Hepatocyte (in vitro differentiated cells): Measurements from ENCODE around the gene SORCS2. TPM values are rescaled to one million over a fixed set of nuclear protein-coding genes. Genes with fewer than 3 reads are reported as not detected.

Experiments used
- DNase-seq: peaks from one replicate; pipeline ENCODE4 v3.0.0-alpha.2; 2016; ENCODE audit warnings: low spot score
- H2AFZ ChIP-seq: fragments of 200-600 bp; sonication (generic); 2 replicates; pipeline ENCODE4 v1.6.0; 2016; ENCODE audit warnings: antibody characterized with exemption, mild to moderate bottlenecking
- H3K27ac ChIP-seq: fragments of 200-600 bp; sonication (generic); 2 replicates; pipeline ENCODE4 v1.5.1; 2016; ENCODE audit warnings: mild to moderate bottlenecking
- H3K27me3 ChIP-seq: fragments of 200-600 bp; sonication (generic); 2 replicates; pipeline ENCODE4 v1.6.1; 2016
- H3K36me3 ChIP-seq: fragments of 200-600 bp; sonication (generic); replicated peaks from 2 replicates; pipeline ENCODE4 v1.5.1; 2016; ENCODE audit warnings: low read depth; ENCODE audit not compliant: insufficient read depth
- H3K4me1 ChIP-seq: fragments of 200-600 bp; sonication (generic); 2 replicates; pipeline ENCODE4 v1.5.1; 2016; ENCODE audit warnings: mild to moderate bottlenecking, moderate library complexity; ENCODE audit not compliant: insufficient read depth
- H3K4me2 ChIP-seq: fragments of 200-600 bp; sonication (generic); 2 replicates; pipeline ENCODE4 v1.6.0; 2016
- H3K4me3 ChIP-seq: fragments of 200-600 bp; sonication (generic); 2 replicates; pipeline ENCODE4 v1.5.1; 2016; ENCODE audit warnings: mild to moderate bottlenecking
- H3K79me2 ChIP-seq: fragments of 200-600 bp; sonication (generic); 2 replicates; pipeline ENCODE4 v1.6.0; 2017; ENCODE audit warnings: mild to moderate bottlenecking
- H3K9me2 ChIP-seq: fragments of 200-600 bp; sonication (generic); replicated peaks from 2 replicates; pipeline ENCODE4 v1.6.0; 2017; ENCODE audit warnings: mild to moderate bottlenecking; ENCODE audit not compliant: insufficient read depth
- H3K9me3 ChIP-seq: fragments of 200-600 bp; sonication (generic); 2 replicates; pipeline ENCODE4 v1.5.1; 2016; ENCODE audit warnings: low read depth, mild to moderate bottlenecking
- H4K20me1 ChIP-seq: fragments of 200-600 bp; sonication (generic); 2 replicates; pipeline ENCODE4 v1.6.0; 2016; ENCODE audit warnings: mild to moderate bottlenecking; ENCODE audit not compliant: insufficient read depth, poor library complexity, severe bottlenecking
- CTCF ChIP-seq: fragments of 200-600 bp; sonication (generic); IDR thresholded peaks from 2 replicates; pipeline ENCODE4 v1.5.1; 2016; ENCODE audit warnings: antibody characterized with exemption, mild to moderate bottlenecking; ENCODE audit not compliant: poor library complexity
- EZH2 ChIP-seq: fragments of 200-600 bp; sonication (generic); IDR thresholded peaks from 2 replicates; pipeline ENCODE4 v1.6.1; 2016; ENCODE audit warnings: antibody characterized with exemption, mild to moderate bottlenecking, borderline replicate concordance
- EZH2phosphoT487 ChIP-seq: fragments of 200-600 bp; sonication (generic); IDR thresholded peaks from one replicate; pipeline ENCODE4 v1.6.1; 2018; ENCODE audit warnings: antibody characterized with exemption, mild to moderate bottlenecking, low read depth, moderate library complexity; ENCODE audit not compliant: unreplicated experiment, severe bottlenecking
- WGBS: methylation state at CpG from one replicate; pipeline ENCODE4 v1.1.6; 2016; ENCODE audit warnings: low lambda C conversion rate; ENCODE audit errors: missing lambda C conversion rate; 5-methylcytosine and 5-hydroxymethylcytosine counted together
- polyA plus RNA-seq: library from polyadenylated mRNA; unstranded; fragments of >200 nt; fragmentation: Nextera tagmentation; extraction: Ambion mirVana; gene quantifications from 2 replicates; pipeline ENCODE4 v1.2.1, GENCODE V29; 2016
- total RNA-seq: library from RNA; depleted of rRNA; stranded (reverse); fragments of >200 nt; gene quantifications from 2 replicates; pipeline ENCODE4 v1.2.3, GENCODE V29; 2014

SORCS2 gene
- total and polyA plus RNA-seq, 2 experiments from 2014 or later: 1.6 to 4.8 TPM

- TF ChIP-seq EZH2 (no peak), CTCF (no peak), EZH2phosphoT487 (no peak)
- WGBS: 71% methylated on average over 25 of the region's 25 CpGs
Measured at GRCh38 chr4:7569810-7570783, 377.8 kb downstream of the SORCS2 start.

GRCh38 chr4:7571001-7571400 lies 378.7 kb downstream of the SORCS2 start:
- WGBS: 85% methylated on average over 6 of the region's 6 CpGs
- Histone ChIP-seq H3K79me2 (no peaks in the 10 kb centered on the region), H3K9me2 (no peaks in the 10 kb centered on the region), H3K9me3 (no peaks in the 10 kb centered on the region), H4K20me1 (no peaks in the 10 kb centered on the region), H3K36me3 (no peaks in the 10 kb centered on the region), H2AFZ (no peak overlapping the region), H3K4me2 (no peak overlapping the region), H3K27ac (no peak overlapping the region), H3K27me3 (no peaks in the 10 kb centered on the region), H3K4me3 (no peak overlapping the region), H3K4me1 (no peaks in the 10 kb centered on the region)
- DNase-seq: no peak
- TF ChIP-seq EZH2phosphoT487 (no peak), EZH2 (no peak), CTCF (no peak)

More at GRCh38 chr4:7569810-7570783, 377.8 kb downstream of the SORCS2 start:
- Histone ChIP-seq H4K20me1 (no peaks in the 10 kb centered on the region), H3K36me3 (no peaks in the 10 kb centered on the region), H3K4me2 (no peak overlapping the region), H3K79me2 (no peaks in the 10 kb centered on the region), H3K4me3 (no peak overlapping the region), H2AFZ (no peak overlapping the region), H3K27ac (no peak overlapping the region), H3K9me3 (no peaks in the 10 kb centered on the region), H3K4me1 (no peaks in the 10 kb centered on the region), H3K9me2 (no peaks in the 10 kb centered on the region), H3K27me3 (no peaks in the 10 kb centered on the region)
- DNase-seq: no peak

- H4K20me1 ChIP-seq: no peaks in the 10 kb centered on the region
- H3K27me3 ChIP-seq: no peaks in the 10 kb centered on the region
- whole genome bisulfite sequencing: 87% methylated on average over 11 of the region's 12 CpGs
- DNase-seq: no peak
- no peak overlapping the region for H3K27ac ChIP-seq
- H3K79me2 ChIP-seq: no peaks in the 10 kb centered on the region
- H3K9me3 ChIP-seq: no peaks in the 10 kb centered on the region
- no peaks in the 10 kb centered on the region for H3K4me1 ChIP-seq
- no peaks in the 10 kb centered on the region for H3K9me2 ChIP-seq
- TF ChIP-seq CTCF: no peak
- TF ChIP-seq EZH2phosphoT487: no peak
- TF ChIP-seq EZH2: no peak
- H3K4me3 ChIP-seq: no peak overlapping the region
- H3K36me3 ChIP-seq: no peaks in the 10 kb centered on the region
- no peak overlapping the region for H3K4me2 ChIP-seq
- H2AFZ ChIP-seq: no peak overlapping the region
Measured at GRCh38 chr4:7571701-7572100, 379.4 kb downstream of the SORCS2 start.
